GM13976 (cell line): Measurements from ENCODE around the gene CAMSAP1.

Experiments
- DNase-seq: peaks from one replicate; pipeline ENCODE4 v3.0.0; 2012; ENCODE audit warnings: low spot score
- CTCF ChIP-seq: IDR thresholded peaks from 2 replicates; pipeline ENCODE4 v1.5.1; 2012; ENCODE audit warnings: borderline replicate concordance, mild to moderate bottlenecking; ENCODE audit not compliant: insufficient read depth; ENCODE audit errors: extremely low read depth, missing control alignments, control extremely low read depth
- in situ Hi-C: fragments of 300-500 bp; cut with MboI; formaldehyde crosslinking; loops from one replicate; pipeline ENCODE4 v1.12.0; 2022; ENCODE audit warnings: low sequenced_read_pairs, mixed read lengths, inconsistent platforms; ENCODE audit not compliant: unreplicated experiment

Gene CAMSAP1

GRCh38 chr9:135888126-135888765, 19.1 kb downstream of the CAMSAP1 start:
- DNase-seq: no peak
- in situ Hi-C loops: no loop called here
- no peak for TF ChIP-seq CTCF

GRCh38 chr9:135887585-135888050, 19.7 kb downstream of the CAMSAP1 start:
- in situ Hi-C loops: no loop called here
- TF ChIP-seq CTCF: no peak
- DNase-seq: peak; percentile 78

GRCh38 chr9:135887021-135887507, 20.3 kb downstream of the CAMSAP1 start:
- in situ Hi-C loops: no loop called here
- DNase-seq: peak; percentile 13
- TF ChIP-seq CTCF: no peak

GRCh38 chr9:135886147-135886981, 21.0 kb downstream of the CAMSAP1 start:
- TF ChIP-seq CTCF: no peak
- in situ Hi-C loops: no loop called here
- DNase-seq: peak; percentile 12

- in situ Hi-C loops: no loop called here
- peak; percentile 11 for DNase-seq
- no peak for TF ChIP-seq CTCF
Measured at GRCh38 chr9:135885100-135885853, 22.1 kb downstream of the CAMSAP1 start.

- DNase-seq: no peak
- in situ Hi-C loops: no loop called here
- no peak for TF ChIP-seq CTCF
Measured at GRCh38 chr9:135884328-135885035, 22.9 kb downstream of the CAMSAP1 start.
